Inferior parietal cortex (tissue), 1 donor: ENCODE results near the gene PICK1.

Source experiments
- DNase-seq: peaks from one replicate; pipeline ENCODE4 v3.0.0-alpha.2; 2016; ENCODE audit errors: extremely low spot score

Gene PICK1

DNA sequence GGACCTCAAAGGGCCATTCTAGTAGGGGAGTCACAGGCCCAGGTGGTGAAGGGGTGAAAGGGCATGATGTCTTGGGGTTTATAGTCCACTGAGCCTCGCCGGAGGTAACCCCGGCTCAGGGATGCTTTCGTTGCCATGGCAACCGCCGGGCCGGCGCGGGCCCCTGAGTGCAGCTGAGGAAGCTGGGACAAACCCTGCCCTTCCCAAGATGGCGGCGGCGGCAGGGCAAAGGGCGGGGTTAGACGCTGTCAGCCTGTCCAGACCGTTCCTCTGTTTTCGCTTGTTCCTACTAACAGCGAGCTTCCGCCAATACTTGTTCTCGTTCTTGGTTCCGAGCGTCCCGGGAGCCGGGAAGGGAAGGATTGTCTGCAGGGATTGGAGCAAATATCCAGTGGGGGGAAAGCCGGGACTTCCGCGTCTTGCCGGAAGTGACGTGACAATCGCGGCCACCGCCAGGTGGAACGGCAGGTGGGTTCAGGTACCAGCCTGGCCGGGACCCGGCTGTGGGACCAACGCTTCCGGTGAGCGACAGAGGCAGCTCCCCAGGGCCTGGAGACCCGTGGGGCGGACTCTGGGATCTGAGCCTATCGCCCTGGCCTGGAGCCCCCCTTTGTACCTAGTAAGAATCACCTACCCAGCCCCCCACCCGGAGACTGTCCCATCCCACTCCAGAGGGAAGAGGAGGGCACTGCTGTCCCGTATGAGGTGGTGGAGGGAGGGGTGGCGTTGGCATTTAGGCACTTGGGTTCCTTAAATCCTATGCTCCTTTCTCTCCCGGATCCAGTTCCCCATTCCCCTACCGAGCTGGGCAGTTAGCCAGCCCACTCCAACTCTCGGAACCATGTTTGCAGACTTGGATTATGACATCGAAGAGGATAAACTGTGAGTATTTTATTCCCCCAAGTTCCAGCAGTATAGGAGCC is at the start of gene PICK1:
PICK1 (plus strand) TSS at position 436 of the 923 bp plus-strand sequence; CDS start at position 842, 406 bp downstream.
- DNase-seq, result peak; percentile 94

GRCh38 chr22:38009000-38009806 is 48.0 kb upstream of the PICK1 start:
- DNase-seq, result no peak

GRCh38 chr22:38012604-38013072 is 44.6 kb upstream of the PICK1 start:
- DNase-seq, result no peak

DNA sequence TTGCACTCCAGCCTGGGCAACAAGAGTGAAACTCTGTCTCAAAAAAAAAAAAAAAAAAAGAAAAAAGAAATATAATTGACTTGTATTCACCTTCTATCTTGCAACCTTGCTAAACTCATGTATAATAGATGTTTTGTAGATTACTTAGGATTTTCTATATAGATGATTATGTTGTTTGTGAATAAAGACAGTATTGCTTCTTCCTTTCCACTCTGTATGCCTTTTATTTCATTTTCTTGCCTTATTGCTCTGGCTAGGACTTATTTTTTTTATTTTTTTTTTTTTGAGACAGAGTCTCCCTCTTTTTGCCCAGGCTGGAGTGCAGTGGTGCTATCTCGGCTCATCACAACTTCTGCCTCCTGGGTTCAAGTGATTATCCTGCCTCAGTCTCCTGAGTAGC is 43.1 kb upstream of the PICK1 start:
- DNase-seq, result no peak

DNA sequence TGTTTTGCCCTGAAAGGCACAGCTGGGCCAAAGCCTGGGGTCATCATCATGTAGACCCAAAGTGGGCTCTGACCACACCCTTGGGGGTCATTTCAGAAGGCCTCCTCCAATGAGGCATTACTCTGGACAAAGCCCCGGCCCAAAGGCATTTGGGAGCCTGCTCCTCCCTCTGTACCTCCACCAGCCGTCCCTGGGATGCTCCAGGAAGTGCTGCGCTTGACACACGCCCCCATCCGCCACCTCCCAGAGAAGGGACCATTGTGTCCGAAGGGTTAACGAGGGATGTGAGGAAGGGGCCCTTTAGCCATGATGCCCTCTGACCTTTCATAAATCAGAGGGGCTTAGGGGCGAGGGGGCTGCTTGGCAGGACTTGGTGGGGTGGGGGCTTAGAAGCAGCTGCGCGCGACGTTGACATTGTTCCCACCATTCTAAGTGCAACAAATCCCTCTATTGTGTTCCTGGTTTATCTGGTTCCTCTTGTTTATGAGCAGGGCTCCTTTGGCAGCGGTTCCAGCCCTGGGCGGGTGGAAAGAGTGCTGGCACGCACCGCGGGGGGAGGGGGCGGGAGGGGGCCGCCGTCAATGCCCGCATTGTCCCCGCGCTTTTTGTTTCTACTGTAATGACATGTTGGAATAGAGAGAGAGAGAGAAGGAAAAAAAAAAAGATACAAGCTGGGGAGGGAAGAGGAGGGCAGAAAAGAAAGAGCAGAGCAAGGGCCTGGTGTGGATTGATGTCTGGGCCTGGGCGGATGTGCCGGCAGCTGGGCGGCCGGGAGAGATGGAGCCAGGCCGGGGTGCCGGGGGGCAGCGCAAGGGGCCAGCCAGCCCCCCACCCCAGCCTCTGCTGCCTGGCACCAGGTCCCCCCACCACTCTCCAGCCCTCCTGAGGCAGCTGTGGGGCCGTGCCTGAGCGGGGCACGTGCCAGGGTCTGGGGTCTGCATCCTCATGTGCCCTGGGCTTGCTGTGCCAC is 40.7 kb upstream of the PICK1 start:
- DNase-seq, result peak; percentile 88

- DNase-seq, result no peak
These were observed 39.8 kb upstream of the PICK1 start for GRCh38 chr22:38017272-38017920.

DNA sequence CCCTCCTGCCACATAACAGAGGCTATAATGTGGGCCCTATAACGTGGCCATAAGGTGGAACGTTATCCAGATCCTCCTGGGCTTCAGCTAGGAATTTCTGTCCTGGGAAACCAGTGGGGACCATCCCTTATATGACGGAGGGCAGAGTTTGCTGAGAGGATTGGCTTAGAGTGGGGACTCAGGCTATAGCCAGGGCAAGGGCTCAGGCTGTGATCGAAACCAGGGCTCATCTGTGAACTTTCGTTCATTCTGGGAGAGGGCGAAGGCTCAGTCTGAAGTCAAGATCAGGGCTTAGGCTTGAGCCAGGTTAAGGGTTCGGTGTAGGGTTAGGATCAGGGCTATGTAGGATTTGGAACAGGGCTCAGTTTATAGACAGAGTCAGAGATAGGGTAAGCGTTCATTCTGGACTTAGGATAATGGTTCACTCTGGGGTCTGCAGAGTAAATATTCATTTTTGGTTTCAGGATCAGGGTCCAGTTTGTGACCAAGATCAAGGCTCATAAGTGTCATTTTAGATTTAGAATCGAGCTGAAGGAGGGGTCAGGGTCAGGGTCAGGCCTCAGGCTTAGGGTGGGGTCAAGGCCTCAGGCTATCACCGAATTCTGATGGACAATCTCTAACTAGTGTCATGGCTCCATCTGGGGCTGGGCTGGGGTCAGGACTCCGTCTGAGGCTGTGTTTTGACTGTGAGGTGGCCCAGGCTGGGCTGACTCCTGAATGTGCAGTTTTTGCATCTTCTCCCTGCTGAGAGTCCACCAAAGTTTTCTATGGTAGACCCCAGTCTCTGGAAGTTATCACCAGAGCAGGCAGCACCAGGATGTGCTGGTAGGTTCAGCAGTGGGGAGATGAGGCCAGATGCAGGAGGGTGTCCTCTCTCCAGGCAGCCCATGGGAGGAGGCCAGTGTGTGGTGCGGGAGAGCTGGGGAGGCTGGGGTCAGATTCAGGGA is 39.0 kb upstream of the PICK1 start:
- DNase-seq, result no peak

DNA sequence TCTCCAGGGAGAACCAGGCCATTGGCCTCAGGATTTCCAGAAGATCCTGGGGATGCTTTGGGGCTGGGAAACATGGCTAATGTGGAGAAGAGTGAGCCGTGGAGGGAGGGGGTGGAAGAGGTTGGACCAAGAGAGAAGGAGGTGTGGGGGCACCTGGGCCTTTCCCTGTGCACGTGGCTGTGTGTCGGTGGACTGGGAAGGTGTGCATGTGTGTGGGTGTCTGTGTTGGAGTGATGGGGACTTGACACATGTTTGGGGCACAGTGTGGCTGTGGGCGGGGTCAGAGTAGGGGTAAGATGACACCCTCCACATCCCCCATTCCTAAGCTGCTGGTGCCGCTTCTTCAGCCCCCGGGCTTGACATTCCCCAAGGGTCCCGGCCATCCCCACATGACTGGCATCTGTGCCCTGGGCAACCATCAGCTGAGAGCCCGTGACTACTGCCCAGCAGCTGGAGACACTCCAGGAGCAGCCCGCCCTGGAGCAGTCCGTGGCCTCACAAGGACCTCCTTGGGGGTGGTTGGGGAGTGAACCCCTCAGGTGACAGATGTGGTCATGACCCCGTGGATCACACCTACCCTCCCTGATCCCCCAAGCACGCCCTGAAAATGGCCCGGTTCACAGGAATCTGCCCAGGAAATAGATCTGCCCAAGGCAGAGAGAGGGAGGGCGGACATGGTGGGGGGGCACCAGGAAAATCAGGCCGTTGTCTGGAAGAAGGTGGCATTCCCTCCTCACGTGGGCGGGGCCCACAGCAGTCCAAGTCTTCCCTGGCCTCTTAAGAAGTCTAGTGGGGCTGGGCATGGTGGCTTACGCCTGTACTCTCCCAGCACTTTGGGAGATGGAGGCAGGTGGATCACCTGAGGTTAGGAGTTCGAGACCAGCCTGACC is 38.0 kb upstream of the PICK1 start:
- DNase-seq, result no peak

DNA sequence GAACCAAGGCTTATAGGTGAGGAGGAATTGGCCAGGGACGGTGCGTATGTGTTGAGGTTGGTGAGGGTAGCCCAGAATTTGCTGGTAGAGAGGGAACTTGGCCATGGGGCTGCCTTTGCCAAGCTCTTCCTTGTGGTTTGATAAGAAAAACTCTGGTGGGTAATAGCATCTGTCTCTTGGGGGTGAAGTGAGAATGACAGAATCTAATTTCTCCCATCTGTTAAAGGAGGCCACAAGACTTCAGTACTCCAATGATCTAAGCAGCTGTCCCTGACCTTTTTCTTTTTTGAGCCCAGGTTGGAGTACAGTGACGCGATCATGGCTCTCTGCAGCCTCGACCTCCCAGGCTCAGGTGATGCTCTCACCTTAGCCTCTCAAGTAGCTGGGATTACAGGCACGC is 36.0 kb upstream of the PICK1 start:
- DNase-seq, result no peak

- DNase-seq, result no peak
These were observed 34.2 kb upstream of the PICK1 start for GRCh38 chr22:38023045-38023444.

- DNase-seq, result no peak
These were observed 31.7 kb upstream of the PICK1 start for GRCh38 chr22:38025514-38025913.

DNA sequence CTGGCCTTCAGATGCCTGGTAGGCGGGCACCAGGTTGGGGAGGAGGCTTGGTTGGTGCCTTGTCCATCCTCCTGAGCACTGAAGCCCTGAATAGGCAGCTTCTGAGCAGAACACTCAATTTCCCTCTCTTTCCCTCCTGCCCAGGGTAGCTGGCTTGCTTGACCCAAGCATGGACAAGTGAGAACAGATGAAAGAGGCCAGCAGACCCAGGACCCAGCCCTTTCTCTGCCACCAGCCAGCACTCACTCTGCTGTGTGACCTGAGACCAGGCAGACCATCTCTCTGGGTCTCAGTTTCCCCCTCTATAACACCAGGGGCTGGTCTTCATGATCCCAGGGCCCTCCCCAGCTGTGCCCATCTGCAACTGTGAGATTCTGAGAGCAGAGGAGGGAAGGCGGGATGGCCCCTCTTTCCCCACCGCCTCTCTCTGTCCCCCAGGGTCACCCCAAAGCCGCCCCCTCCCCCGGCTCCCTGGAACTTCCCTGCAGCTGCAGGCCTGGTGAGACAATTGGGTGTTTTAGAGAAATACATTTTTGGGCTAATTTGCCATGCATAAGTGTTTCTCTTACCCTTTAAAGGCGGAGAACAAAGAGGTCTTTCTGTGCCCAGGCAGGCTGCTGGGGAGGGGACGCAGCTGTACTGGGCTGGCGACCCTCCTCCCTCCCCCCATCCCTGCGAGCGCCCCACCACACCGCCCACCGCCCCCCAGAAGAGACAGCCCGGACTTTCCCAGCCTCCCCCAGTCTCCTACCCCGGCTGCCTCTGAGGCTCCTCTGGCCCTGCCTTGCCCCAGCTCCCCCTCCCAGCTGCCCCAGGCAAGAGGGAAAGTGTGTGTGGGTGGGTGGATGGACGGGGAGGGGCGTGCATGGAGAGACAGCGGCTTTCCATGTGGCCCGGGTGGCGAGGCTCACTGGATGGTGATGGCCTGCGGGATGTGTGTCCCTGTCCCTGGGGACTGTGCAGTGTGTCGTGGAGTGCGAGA is 30.8 kb upstream of the PICK1 start:
- DNase-seq, result peak; percentile 29

DNA sequence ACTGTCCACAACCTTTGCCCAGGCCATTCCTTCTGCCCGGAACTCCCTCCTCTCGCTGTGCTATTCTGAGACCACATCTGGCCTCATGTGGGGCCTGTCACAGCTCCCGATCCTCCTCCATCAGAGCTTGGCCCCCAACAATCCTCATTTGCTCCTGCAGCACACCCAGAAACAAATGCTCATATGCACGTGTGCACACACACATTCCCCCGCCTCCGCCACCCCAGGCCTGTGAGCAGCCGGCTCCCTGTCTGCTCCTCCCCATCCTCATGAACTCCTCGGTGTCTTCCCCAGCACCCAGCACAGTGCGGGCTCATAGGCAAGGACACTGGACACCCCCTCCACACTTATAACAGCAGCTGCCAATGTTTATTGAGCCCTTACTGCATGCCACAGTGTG is 29.7 kb upstream of the PICK1 start:
- peak; percentile 40 for DNase-seq

DNA sequence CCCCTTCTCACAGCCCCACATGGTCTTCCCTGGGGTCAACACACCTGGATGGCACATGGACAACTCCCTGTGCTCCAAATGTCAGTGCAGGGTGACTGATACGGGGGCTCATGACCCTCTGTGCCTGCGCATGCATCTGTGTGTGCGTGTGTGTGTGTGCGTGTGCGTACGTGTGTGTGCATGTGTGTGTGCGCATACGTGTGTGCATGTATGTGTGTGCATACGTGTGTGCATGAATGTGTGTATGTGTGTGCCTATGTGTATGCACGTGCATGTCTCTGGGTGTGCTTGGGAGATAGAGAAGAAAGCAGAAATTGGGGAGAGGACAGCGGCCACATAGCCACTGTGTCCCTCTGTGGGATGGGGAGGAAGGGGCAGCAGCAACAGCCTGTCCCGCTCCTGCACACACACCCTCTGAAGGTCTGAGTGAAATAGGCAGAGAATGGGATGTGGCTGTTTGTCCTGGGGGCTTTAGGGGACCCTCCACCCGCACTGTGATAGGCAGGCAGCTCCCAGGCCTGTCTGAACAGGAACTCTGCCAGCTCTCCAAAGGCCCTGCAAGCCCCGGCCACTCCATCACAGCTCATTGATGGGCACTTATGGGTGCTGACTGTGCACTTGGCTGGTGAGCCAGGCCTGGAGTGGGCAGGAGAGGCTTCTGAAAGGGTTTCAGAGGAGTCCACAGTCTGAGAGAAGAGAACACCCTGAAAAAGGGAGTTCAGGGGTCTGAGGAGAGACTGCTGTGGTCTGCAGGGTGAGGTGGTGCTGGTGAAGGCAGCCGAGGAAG is 28.7 kb upstream of the PICK1 start:
- DNase-seq, result no peak

- DNase-seq, result no peak
These were observed 27.8 kb upstream of the PICK1 start for GRCh38 chr22:38029370-38029769.

GRCh38 chr22:38029901-38030300 is 27.3 kb upstream of the PICK1 start:
- DNase-seq, result no peak
